IPS-NIHi7 (cell line): Measurements from ENCODE around the gene ZNF282.
A peak's percentile ranks its signal among the peaks of the same experiment; 100 is the strongest.
"Not testable (repeated sequence)": the region's sequence is repeated elsewhere in the genome, so short reads cannot be mapped to it uniquely, and the experiment has no call there.

Experiments
- DNase-seq: peaks from one replicate; pipeline ENCODE4 v3.0.0; 2012; ENCODE audit warnings: mixed read lengths; ENCODE audit errors: extremely low spot score

Gene ZNF282

GRCh38 chr7:149224352-149224751 lies 29.0 kb downstream of the ZNF282 start:
- DNase-seq = no peak

GRCh38 chr7:149225106-149225505 lies 29.8 kb downstream of the ZNF282 start:
- no peak for DNase-seq

- no peak for DNase-seq
Observed at GRCh38 chr7:149225656-149226055, 30.3 kb downstream of the ZNF282 start.

- not testable (repeated sequence) for DNase-seq
Observed at GRCh38 chr7:149226366-149226765, 31.0 kb downstream of the ZNF282 start.

GRCh38 chr7:149226840-149227494 lies 31.6 kb downstream of the ZNF282 start:
- no peak for DNase-seq

- DNase-seq = no peak
Observed at GRCh38 chr7:149228831-149229471, 33.6 kb downstream of the ZNF282 start.

- DNase-seq = no peak
Observed at GRCh38 chr7:149229526-149229925, 34.2 kb downstream of the ZNF282 start.

- no peak for DNase-seq
Observed at GRCh38 chr7:149232362-149232761, 37.0 kb downstream of the ZNF282 start.

- not testable (repeated sequence) for DNase-seq
Observed at GRCh38 chr7:149233655-149234204, 38.4 kb downstream of the ZNF282 start.

- no peak for DNase-seq
Observed at GRCh38 chr7:149237502-149237901, 42.2 kb downstream of the ZNF282 start.

GRCh38 chr7:149238051-149238450 lies 42.7 kb downstream of the ZNF282 start:
- DNase-seq = no peak

- peak; percentile 100 for DNase-seq
Observed at GRCh38 chr7:149239345-149240143, 44.2 kb downstream of the ZNF282 start, which contains the start of gene ZNF212. Gene ZNF212 (plus strand): TSS chr7:149239651. CDS start chr7:149239779, 128 bp downstream.

- DNase-seq = no peak
Observed at GRCh38 chr7:149240637-149241036, 45.3 kb downstream of the ZNF282 start.

- no peak for DNase-seq
Observed at GRCh38 chr7:149241696-149242095, 46.4 kb downstream of the ZNF282 start.

- DNase-seq = no peak
Observed at GRCh38 chr7:149245244-149245643, 49.9 kb downstream of the ZNF282 start.

- DNase-seq = no peak
Observed at GRCh38 chr7:149245744-149246143, 50.4 kb downstream of the ZNF282 start.

- DNase-seq = no peak
Observed at GRCh38 chr7:149248777-149249176, 53.4 kb downstream of the ZNF282 start.

- not testable (repeated sequence) for DNase-seq
Observed at GRCh38 chr7:149250151-149250550, 54.8 kb downstream of the ZNF282 start.

GRCh38 chr7:149251518-149251917 lies 56.2 kb downstream of the ZNF282 start:
- DNase-seq = not testable (repeated sequence)

GRCh38 chr7:149252378-149252777 lies 57.0 kb downstream of the ZNF282 start:
- DNase-seq = no peak

GRCh38 chr7:149253665-149254064 lies 58.3 kb downstream of the ZNF282 start:
- no peak for DNase-seq

- no peak for DNase-seq
Observed at GRCh38 chr7:149254181-149254858, 59.0 kb downstream of the ZNF282 start.
